ENCODE data around the gene MTFR2. TPM values are rescaled to one million over a fixed set of nuclear protein-coding genes. Genes with fewer than 3 reads are reported as not detected.

MTFR2 gene
- total and polyA plus RNA-seq, 12 donors, result 0.30 to 0.97 (median 0.67) TPM; not detected in 1

GRCh38 chr6:136192902-136193301, 57.2 kb downstream of the MTFR2 start:
- no peak for TF ChIP-seq POLR2A (IDR thresholded peaks at IDR 0.05)
- TF ChIP-seq, protein P1, sequence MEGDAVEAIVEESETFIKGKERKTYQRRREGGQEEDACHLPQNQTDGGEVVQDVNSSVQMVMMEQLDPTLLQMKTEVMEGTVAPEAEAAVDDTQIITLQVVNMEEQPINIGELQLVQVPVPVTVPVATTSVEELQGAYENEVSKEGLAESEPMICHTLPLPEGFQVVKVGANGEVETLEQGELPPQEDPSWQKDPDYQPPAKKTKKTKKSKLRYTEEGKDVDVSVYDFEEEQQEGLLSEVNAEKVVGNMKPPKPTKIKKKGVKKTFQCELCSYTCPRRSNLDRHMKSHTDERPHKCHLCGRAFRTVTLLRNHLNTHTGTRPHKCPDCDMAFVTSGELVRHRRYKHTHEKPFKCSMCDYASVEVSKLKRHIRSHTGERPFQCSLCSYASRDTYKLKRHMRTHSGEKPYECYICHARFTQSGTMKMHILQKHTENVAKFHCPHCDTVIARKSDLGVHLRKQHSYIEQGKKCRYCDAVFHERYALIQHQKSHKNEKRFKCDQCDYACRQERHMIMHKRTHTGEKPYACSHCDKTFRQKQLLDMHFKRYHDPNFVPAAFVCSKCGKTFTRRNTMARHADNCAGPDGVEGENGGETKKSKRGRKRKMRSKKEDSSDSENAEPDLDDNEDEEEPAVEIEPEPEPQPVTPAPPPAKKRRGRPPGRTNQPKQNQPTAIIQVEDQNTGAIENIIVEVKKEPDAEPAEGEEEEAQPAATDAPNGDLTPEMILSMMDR (IDR thresholded peaks at IDR 0.05), result no peak
- intact Hi-C loops (cut with DNase I), result no loop called here
- H3K9me3 ChIP-seq (replicated peaks in 1 of 3), result no peaks in the 10 kb centered on the region
- H3K27ac ChIP-seq, result no peak overlapping the region
- no peaks in the 10 kb centered on the region for H3K36me3 ChIP-seq (replicated peaks in 1 of 2)
- H3K4me1 ChIP-seq (replicated peaks in 1 of 2), result no peaks in the 10 kb centered on the region
- DNase-seq, result no peak
- H3K4me3 ChIP-seq, result no peak overlapping the region
- no peaks in the 10 kb centered on the region for H3K27me3 ChIP-seq
- 87 to 94% (median 92%) methylated on average over 6 of the region's 6 CpGs for WGBS, 4 donors

GRCh38 chr6:136191606-136192312, 58.4 kb downstream of the MTFR2 start:
- Histone ChIP-seq H3K27ac (no peak overlapping the region), H3K27me3 (no peaks in the 10 kb centered on the region), H3K4me1 (replicated peaks in 1 of 2) (no peaks in the 10 kb centered on the region), H3K36me3 (replicated peaks in 1 of 2) (no peaks in the 10 kb centered on the region), H3K9me3 (replicated peaks in 1 of 3) (no peaks in the 10 kb centered on the region), H3K4me3 (no peak overlapping the region)
- WGBS, 4 donors, result 94 to 96% (median 95%) methylated on average over 22 to 32 of the region's 32 CpGs
- no peak for DNase-seq
- TF ChIP-seq, protein P1 (IDR thresholded peaks at IDR 0.05), result no peak
- no peak for TF ChIP-seq POLR2A (IDR thresholded peaks at IDR 0.05)
- intact Hi-C loops (cut with DNase I), result no loop called here

- TF ChIP-seq, protein P1 (IDR thresholded peaks at IDR 0.05), result no peak
- no peak for TF ChIP-seq POLR2A (IDR thresholded peaks at IDR 0.05)
- no peak for DNase-seq
- Histone ChIP-seq H3K36me3 (replicated peaks in 1 of 2) (no peaks in the 10 kb centered on the region), H3K9me3 (replicated peaks in 1 of 3) (no peaks in the 10 kb centered on the region), H3K4me3 (no peak overlapping the region), H3K4me1 (replicated peaks in 1 of 2) (no peaks in the 10 kb centered on the region), H3K27me3 (no peaks in the 10 kb centered on the region), H3K27ac (no peak overlapping the region)
- 89 to 99% (median 94%) methylated on average over 3 of the region's 3 CpGs for WGBS, 4 donors
- intact Hi-C loops (cut with DNase I), result no loop called here
Observed at GRCh38 chr6:136189104-136189503, 61.0 kb downstream of the MTFR2 start.

GRCh38 chr6:136188486-136188885, 61.6 kb downstream of the MTFR2 start:
- TF ChIP-seq, protein P1 (IDR thresholded peaks at IDR 0.05), result no peak
- TF ChIP-seq POLR2A (IDR thresholded peaks at IDR 0.05), result no peak
- Histone ChIP-seq H3K27me3 (no peaks in the 10 kb centered on the region), H3K4me3 (no peak overlapping the region), H3K27ac (no peak overlapping the region), H3K36me3 (replicated peaks in 1 of 2) (no peaks in the 10 kb centered on the region), H3K4me1 (replicated peaks in 1 of 2) (no peaks in the 10 kb centered on the region), H3K9me3 (replicated peaks in 1 of 3) (no peaks in the 10 kb centered on the region)
- DNase-seq, result no peak
- 74 to 94% (median 90%) methylated on average over 2 of the region's 2 CpGs for WGBS, 4 donors
- intact Hi-C loops (cut with DNase I), result no loop called here
